HepG2 (cell line): ENCODE results near the gene NGEF. TPM values are rescaled to one million over a fixed set of nuclear protein-coding genes. Genes with fewer than 3 reads are reported as not detected.
A peak's percentile ranks its signal among the peaks of the same experiment; 100 is the strongest.

Source experiments
- AGO1 ChIP-seq: fragments of 200-400 bp; formaldehyde crosslinking; IDR thresholded peaks from 2 replicates; pipeline ENCODE4 v1.6.1; 2017; ENCODE audit warnings: mild to moderate bottlenecking, low read depth, low read length, moderate library complexity; ENCODE audit not compliant: poor library complexity, severe bottlenecking
- ARID4A ChIP-seq: sonication (generic); formaldehyde crosslinking; IDR thresholded peaks from 2 replicates; pipeline ENCODE4 v1.5.0; 2020; ENCODE audit warnings: mild to moderate bottlenecking, missing genetic modification reagents, borderline replicate concordance
- ATF2 ChIP-seq: sonication (generic); formaldehyde crosslinking; IDR thresholded peaks from 2 replicates; pipeline ENCODE4 v1.4.0; 2020; ENCODE audit warnings: missing genetic modification reagents
- CEBPZ ChIP-seq: IDR thresholded peaks from 2 replicates; pipeline ENCODE4 v1.6.1; 2012; ENCODE audit warnings: low read length, improper control_type of control experiment
- CREBL2 ChIP-seq: sonication (generic); formaldehyde crosslinking; IDR thresholded peaks from 2 replicates; pipeline ENCODE4 v1.8.1; 2023; ENCODE audit warnings: missing genetic modification reagents, mild to moderate bottlenecking, borderline replicate concordance
- FOSL1 ChIP-seq: sonication (generic); formaldehyde crosslinking; IDR thresholded peaks from 2 replicates; pipeline ENCODE4 v1.9.0; 2021; ENCODE audit warnings: missing genetic modification reagents, borderline replicate concordance
- FOSL2 ChIP-seq: sonication (generic); formaldehyde crosslinking; IDR thresholded peaks from 2 replicates; pipeline ENCODE4 v1.4.0; 2020; ENCODE audit warnings: missing genetic modification reagents
- GABPB1 ChIP-seq: IDR thresholded peaks from 2 replicates; pipeline ENCODE4 v1.6.1; 2016; ENCODE audit warnings: mild to moderate bottlenecking, missing genetic modification reagents, moderate library complexity, missing compliant biosample characterization
- KLF6 ChIP-seq: IDR thresholded peaks from 2 replicates; pipeline ENCODE4 v1.8.0; 2016; ENCODE audit warnings: missing biosample characterization, missing genetic modification reagents
- NCOA1 ChIP-seq: sonication (generic); formaldehyde crosslinking; IDR thresholded peaks from 2 replicates; pipeline ENCODE4 v1.9.0; 2021; ENCODE audit warnings: missing genetic modification reagents
- PLRG1 ChIP-seq: fragments of 450-650 bp; conservative IDR thresholded peaks from 2 replicates; pipeline ENCODE4 v1.6.1; 2016
- POGK ChIP-seq: sonication (generic); formaldehyde crosslinking; conservative IDR thresholded peaks from 2 replicates; pipeline ENCODE4 v1.8.0; 2022; ENCODE audit warnings: mild to moderate bottlenecking, moderate library complexity, missing genetic modification reagents
- SIX1 ChIP-seq: sonication (generic); formaldehyde crosslinking; IDR thresholded peaks from 2 replicates; pipeline ENCODE4 v1.4.0; 2020; ENCODE audit warnings: missing genetic modification reagents, borderline replicate concordance
- TOE1 ChIP-seq: sonication (generic); formaldehyde crosslinking; IDR thresholded peaks from 2 replicates; pipeline ENCODE4 v1.4.0; 2020; ENCODE audit warnings: mild to moderate bottlenecking, missing genetic modification reagents
- ZFP36 ChIP-seq: fragments of 150-350 bp; IDR thresholded peaks from 2 replicates; pipeline ENCODE4 v1.6.1; 2018; ENCODE audit warnings: borderline replicate concordance, low read length, low read depth; ENCODE audit not compliant: partially characterized antibody
- ZFP41 ChIP-seq: sonication (generic); formaldehyde crosslinking; IDR thresholded peaks from 2 replicates; pipeline ENCODE4 v1.4.0; 2020; ENCODE audit warnings: mild to moderate bottlenecking, missing genetic modification reagents, borderline replicate concordance
- ZNF460 ChIP-seq: sonication (generic); formaldehyde crosslinking; IDR thresholded peaks from 2 replicates; pipeline ENCODE4 v1.5.1; 2020; ENCODE audit warnings: missing genetic modification reagents, mild to moderate bottlenecking, borderline replicate concordance
- ZNF580 ChIP-seq: IDR thresholded peaks from 2 replicates; pipeline ENCODE4 v1.6.1; 2016; ENCODE audit warnings: low read depth, borderline replicate concordance
- ZNF644 ChIP-seq: IDR thresholded peaks from 2 replicates; pipeline ENCODE4 v1.6.1; 2016; ENCODE audit warnings: low read depth
- polyA plus RNA-seq, 8 experiments: library from polyadenylated mRNA; depleted of rRNA in 3 of 8; stranded (reverse) in 7 of 8; unstranded in 1 of 8; fragments of >200 nt; fragmentation: Illumina TruSeq in 4 of 8; extraction: Trizol in 4 of 8; gene quantifications; 2 replicates each; pipeline versions ENCODE4 v1.2.1 to v1.2.3, GENCODE V29; 2011 to 2016; ENCODE audit warnings: low read depth in 4 of 8, missing spikeins in 1 of 8, mixed read lengths in 1 of 8; ENCODE audit not compliant: insufficient read depth in 1 of 8
- total RNA-seq, 5 experiments: library from RNA; depleted of rRNA; stranded (reverse); fragments of >200 nt; fragmentation: Illumina TruSeq; extraction: Trizol; gene quantifications; 2 replicates each; pipeline ENCODE4 v1.2.3, GENCODE V29; 2016; ENCODE audit warnings: low read depth in 1 of 5

The NGEF gene
- total and polyA plus RNA-seq, 2 of the 13 experiments (the other 11 are each of a cell fraction or from before 2014, with no cell fraction given): 14.4 to 36.9 TPM

GRCh38 chr2:232857158-232857563 lies 155.9 kb downstream of the NGEF start (continued):
- TF ChIP-seq ZNF460 (CRISPR knock-in tag) (no peak; the same call in 1 of the 2 replicates), ZFP36 (no peak), CEBPZ (no peak), ZNF644 (CRISPR knock-in tag) (peak; percentile 96), NCOA1 (peak; percentile 55; the same call in 1 of the 2 replicates), ZNF580 (CRISPR knock-in tag) (peak; percentile 58; the same call in 1 of the 2 replicates), ATF2 (peak; percentile 97), FOSL2 (CRISPR knock-in tag) (peak; percentile 89), POGK (CRISPR knock-in tag) (peak; percentile 39), GABPB1 (CRISPR knock-in tag) (peak; percentile 27; the same call in 1 of the 2 replicates), FOSL1 (CRISPR knock-in tag) (no peak), SIX1 (CRISPR knock-in tag) (peak; percentile 80; the same call in 1 of the 2 replicates), AGO1 (no peak), ARID4A (CRISPR knock-in tag) (peak; percentile 79; the same call in 1 of the 2 replicates), KLF6 (CRISPR knock-in tag) (peak; percentile 92), PLRG1 (no peak), ZFP41 (CRISPR knock-in tag) (no peak), TOE1 (CRISPR knock-in tag) (peak; percentile 74; the same call in 1 of the 2 replicates), CREBL2 (CRISPR knock-in tag) (no peak)
